Thoracic aorta (tissue), 2 donors: ENCODE results near the gene IL10RB. TPM values are rescaled to one million over a fixed set of nuclear protein-coding genes. Genes with fewer than 3 reads are reported as not detected.
A peak's percentile ranks its signal among the peaks of the same experiment; 100 is the strongest.

Experiments
- ATAC-seq: fragments of 150-250 bp; one replicate; pipeline ENCODE4 v1.8.0; 2017; ENCODE audit warnings: low read depth; ENCODE audit not compliant: insufficient number of reproducible peaks, low FRiP score
- DNase-seq: peaks from one replicate; pipeline ENCODE4 v3.0.0-alpha.2; 2020; ENCODE audit warnings: low spot score
- H3K27ac ChIP-seq, 2 donors: fragments of 200-600 bp; sonication (generic); 1 replicate in 1 of 2; 2 replicates in 1 of 2; pipeline ENCODE4 v1.5.1; 2016; ENCODE audit warnings: mild to moderate bottlenecking in 2 of 2, moderate library complexity in 2 of 2
- H3K27me3 ChIP-seq: fragments of 200-600 bp; sonication (generic); replicated peaks from 2 replicates; pipeline ENCODE4 v1.6.0; 2016; ENCODE audit warnings: mild to moderate bottlenecking; ENCODE audit not compliant: insufficient read depth
- H3K36me3 ChIP-seq: fragments of 200-600 bp; sonication (generic); one replicate; pipeline ENCODE4 v1.5.1; 2016
- H3K4me1 ChIP-seq, 2 donors: fragments of 200-600 bp; sonication (generic); 1 replicate in 1 of 2; 2 replicates in 1 of 2; pipeline versions ENCODE4 v1.5.1 to v1.6.0; 2016; ENCODE audit warnings: low read depth in 2 of 2, mild to moderate bottlenecking in 1 of 2; ENCODE audit not compliant: control insufficient read depth in 1 of 2
- H3K4me3 ChIP-seq: fragments of 200-600 bp; sonication (generic); 2 replicates; pipeline ENCODE4 v1.5.1; 2016; ENCODE audit warnings: mild to moderate bottlenecking
- H3K9me3 ChIP-seq: fragments of 200-600 bp; sonication (generic); 2 replicates; pipeline ENCODE4 v1.5.1; 2016
- total RNA-seq, 2 donors: library from RNA; depleted of rRNA; stranded (reverse); fragments of >200 nt; gene quantifications; one replicate each; pipeline versions ENCODE4 v1.1.0 to v1.2.3, GENCODE V29; 2016
- TF ChIP-seq, protein P1 (sequence below): fragments of 200-600 bp; sonication (generic); IDR thresholded peaks from one replicate; pipeline ENCODE4 v1.5.1; 2019; ENCODE audit warnings: antibody characterized with exemption

Gene IL10RB
- total RNA-seq, 2 donors from 2014 or later, result 13.0 to 33.6 TPM

DNA sequence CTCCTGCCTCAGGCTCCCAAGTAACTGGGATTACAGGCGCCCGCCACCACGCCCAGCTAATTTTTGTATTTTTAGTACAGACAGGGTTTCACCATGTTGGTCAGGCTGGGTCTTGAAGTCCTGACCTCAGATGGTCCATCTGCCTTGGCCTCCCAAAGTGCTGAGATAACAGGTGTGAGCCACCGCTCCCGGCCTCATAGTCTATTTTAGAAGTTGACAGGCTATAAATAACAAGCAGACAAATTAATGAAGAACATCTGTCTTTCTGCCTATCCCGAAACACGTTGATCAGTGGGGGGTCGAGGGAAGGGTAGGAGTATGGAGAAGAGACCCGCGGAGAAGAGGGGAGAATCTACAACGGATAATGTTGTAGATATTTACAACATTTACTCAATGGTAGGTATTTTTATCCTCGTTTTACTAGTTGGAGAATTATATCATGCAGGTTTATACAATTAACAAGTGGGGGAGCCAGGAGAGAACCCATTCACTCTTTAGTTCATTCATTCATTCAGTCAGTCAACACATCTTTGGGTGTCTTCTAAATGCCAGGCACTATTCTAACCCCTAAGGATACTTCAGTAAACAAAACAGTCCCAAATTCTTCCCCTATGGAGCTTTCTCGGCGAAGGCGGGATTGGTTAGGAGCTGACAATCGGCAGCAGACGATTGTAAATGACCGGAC is 36.9 kb upstream of the IL10RB start:
- Histone ChIP-seq H3K4me1 (peaks cover 28 to 36% of the 10 kb centered on the region in 2 donors), H3K27me3 (no peaks in the 10 kb centered on the region), H3K27ac (peak overlapping the region in 1 of 2 donors; percentile 55), H3K36me3 (no peaks in the 10 kb centered on the region), H3K9me3 (no peaks in the 10 kb centered on the region), H3K4me3 (peak overlapping the region; percentile 99)
- DNase-seq, result no peak
- TF ChIP-seq, protein P1, sequence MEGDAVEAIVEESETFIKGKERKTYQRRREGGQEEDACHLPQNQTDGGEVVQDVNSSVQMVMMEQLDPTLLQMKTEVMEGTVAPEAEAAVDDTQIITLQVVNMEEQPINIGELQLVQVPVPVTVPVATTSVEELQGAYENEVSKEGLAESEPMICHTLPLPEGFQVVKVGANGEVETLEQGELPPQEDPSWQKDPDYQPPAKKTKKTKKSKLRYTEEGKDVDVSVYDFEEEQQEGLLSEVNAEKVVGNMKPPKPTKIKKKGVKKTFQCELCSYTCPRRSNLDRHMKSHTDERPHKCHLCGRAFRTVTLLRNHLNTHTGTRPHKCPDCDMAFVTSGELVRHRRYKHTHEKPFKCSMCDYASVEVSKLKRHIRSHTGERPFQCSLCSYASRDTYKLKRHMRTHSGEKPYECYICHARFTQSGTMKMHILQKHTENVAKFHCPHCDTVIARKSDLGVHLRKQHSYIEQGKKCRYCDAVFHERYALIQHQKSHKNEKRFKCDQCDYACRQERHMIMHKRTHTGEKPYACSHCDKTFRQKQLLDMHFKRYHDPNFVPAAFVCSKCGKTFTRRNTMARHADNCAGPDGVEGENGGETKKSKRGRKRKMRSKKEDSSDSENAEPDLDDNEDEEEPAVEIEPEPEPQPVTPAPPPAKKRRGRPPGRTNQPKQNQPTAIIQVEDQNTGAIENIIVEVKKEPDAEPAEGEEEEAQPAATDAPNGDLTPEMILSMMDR, result no peak
- no peak for ATAC-seq

DNA sequence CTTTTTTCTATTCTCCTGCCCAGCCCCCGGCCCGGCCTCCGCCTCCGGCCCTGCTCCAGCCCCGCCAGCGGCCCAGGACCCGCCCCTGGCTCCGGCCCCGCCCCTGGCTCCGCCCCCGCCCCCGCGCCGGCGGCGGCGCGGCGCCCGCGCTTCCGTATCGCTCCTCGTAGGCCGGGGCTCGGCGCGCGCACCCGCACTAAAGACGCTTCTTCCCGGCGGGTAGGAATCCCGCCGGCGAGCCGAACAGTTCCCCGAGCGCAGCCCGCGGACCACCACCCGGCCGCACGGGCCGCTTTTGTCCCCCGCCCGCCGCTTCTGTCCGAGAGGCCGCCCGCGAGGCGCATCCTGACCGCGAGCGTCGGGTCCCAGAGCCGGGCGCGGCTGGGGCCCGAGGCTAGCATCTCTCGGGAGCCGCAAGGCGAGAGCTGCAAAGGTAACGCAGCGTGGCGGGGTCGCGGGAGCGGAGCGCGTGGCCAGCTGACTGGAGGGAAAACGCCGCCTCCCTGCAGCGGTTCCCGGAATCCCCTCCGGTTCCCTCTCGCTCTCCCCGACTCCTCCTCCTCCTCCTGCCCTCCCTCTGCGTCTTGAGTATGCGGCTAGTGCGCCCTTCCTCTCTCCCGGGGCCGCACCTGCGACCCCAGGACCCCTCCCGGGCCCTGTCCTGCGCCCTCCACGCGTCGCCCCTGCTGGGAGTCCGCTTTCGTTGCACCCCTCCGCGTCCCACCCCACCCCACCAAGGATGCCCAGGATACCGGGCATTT is 36.2 kb upstream of the IL10RB start, which contains the start of gene IFNAR2:
Gene IFNAR2 (plus strand): TSS at position 155 of the 761 bp plus-strand sequence. CDS start 11,985 bp downstream, outside the sequence.
- Histone ChIP-seq H3K27me3 (no peaks in the 10 kb centered on the region), H3K36me3 (no peaks in the 10 kb centered on the region), H3K27ac (peak within 1 kb of the TSS; percentile 96 to 98), H3K4me3 (peak within 1 kb of the TSS; percentile 99), H3K9me3 (no peaks in the 10 kb centered on the region), H3K4me1 (peaks cover 28 to 36% of the 10 kb centered on the region in 2 donors)
- DNase-seq (peak; percentile 23), ATAC-seq (peak; percentile 75)
- TF ChIP-seq, protein P1, result no peak

DNA sequence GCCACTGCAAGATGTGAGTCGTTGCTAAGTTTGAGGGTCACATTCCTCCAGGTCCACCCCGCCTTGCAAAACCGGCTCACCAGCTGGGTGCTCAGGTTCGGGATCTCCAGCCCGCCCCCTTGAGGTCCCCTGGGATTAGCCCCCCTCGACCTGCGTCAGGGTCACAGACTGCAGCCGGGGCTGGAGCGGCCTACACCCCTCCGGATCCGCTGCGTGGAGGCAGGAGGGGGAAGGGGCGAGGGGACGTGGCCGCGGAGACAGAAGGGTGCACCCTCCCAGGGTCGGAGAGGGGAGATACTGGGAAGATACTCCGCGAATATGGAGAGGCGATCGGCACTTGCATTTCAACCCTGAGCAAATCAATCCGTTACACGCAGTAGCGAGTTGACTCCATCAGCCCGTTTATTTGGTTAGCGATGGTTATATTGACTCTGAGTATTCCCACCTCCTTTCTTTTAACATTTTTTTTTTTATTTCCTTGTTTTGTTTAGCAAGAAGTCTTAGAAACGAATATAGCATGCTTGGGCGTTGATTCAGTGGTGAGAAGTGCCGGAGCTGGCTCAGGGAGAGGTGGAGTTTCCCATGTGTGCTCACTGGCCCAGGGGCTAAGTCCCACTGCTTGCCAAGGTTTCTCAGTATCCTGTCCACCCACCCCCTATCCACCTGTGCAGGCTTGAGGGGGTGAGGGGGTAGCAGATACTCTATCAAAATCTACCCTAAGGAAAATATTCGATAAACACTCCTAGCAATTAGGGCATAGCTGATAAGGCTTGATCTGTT is 35.4 kb upstream of the IL10RB start:
- H3K4me3 ChIP-seq, result peak overlapping the region; percentile 99
- no peaks in the 10 kb centered on the region for H3K36me3 ChIP-seq
- H3K4me1 ChIP-seq, result peaks cover 28 to 36% of the 10 kb centered on the region in 2 donors
- H3K9me3 ChIP-seq, result no peaks in the 10 kb centered on the region
- ATAC-seq (peak; percentile 25), DNase-seq (no peak)
- peak overlapping the region; percentile 96 to 98 for H3K27ac ChIP-seq
- H3K27me3 ChIP-seq, result no peaks in the 10 kb centered on the region
- TF ChIP-seq, protein P1, result peak; percentile 8

DNA sequence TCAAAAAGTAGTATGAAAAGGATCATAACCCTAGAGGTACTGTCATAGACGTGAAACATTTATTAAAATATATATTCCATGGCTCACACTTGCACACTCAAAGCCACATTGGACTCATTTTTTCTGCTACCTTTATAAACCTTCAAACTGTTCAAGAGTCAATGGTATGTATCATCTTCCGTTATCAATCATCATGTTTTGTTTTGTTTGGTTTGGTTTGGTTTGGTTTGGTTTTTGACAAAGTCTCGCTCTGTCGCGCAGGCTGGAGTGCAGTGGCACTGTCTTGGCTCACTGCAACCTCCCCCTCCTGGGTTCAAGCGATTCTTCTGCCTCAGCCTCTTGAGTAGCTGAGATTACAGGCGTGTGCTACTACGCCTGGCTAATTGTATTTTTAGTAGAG is 34.6 kb upstream of the IL10RB start:
- TF ChIP-seq, protein P1, result no peak
- Histone ChIP-seq H3K36me3 (no peaks in the 10 kb centered on the region), H3K4me1 (peaks cover 28 to 36% of the 10 kb centered on the region in 2 donors), H3K27ac (no peak overlapping the region), H3K27me3 (no peaks in the 10 kb centered on the region), H3K9me3 (no peaks in the 10 kb centered on the region), H3K4me3 (peak overlapping the region; percentile 99)
- ATAC-seq (no peak), DNase-seq (no peak)
